IPS-NIHi11 (cell line): ENCODE data around the gene SPOCD1.

Source experiments
- DNase-seq: peaks from one replicate; pipeline ENCODE4 v3.0.0; 2012; ENCODE audit warnings: mixed read lengths, low spot score

Gene SPOCD1

DNA sequence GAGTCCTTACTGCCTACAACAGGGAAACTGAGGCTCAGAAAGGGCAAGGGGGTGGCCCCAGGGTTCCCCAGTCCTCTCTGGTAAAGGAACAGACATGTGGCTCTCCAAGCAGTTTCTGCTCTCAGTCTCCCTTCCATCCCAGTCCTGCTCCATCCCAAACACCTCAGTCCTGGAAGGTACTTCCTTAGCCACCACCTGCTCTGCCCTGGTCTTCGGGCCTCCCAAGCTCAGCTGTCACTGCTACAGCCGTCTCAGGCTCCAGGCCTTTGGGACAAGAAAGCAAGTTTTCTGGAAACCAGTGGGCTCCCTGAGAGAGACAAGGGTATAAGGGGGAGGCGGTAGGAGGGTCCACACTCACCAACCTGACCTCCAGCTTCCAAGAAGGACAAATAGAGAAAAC, 28.6 kb downstream of the SPOCD1 start:
- no peak for DNase-seq

DNA sequence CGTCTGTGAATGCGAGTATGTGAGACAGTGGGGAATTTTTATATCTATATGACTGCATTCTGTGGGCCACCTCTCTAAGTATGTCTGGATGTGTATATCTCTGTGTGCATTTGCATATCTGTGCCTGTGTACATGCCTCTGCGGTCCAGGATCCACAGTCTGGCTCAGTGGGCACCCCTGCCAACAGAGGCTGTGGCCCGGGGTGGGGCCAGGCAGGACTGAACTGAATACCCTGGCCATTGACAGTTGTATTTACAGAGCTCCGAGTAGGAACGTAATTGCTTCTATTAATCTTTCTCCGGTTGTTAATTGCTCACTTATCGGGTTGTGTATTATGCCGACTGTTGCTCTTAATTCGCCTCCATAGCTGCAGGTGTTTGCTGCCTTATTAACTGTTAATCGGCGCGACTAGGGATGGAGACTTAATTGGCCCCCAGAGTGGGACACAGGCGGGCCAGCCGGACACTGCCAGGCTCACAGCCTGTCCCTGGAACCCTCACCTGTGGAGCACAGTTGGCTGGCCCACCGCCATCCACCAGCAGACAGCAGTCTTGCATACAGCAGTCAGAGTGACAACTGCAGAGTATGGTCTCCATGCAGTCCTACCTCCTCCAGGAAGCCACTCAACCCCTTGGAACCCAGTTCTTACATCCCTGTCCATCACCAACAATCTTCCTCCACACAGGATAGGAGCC, 29.3 kb downstream of the SPOCD1 start:
- DNase-seq: no peak

GRCh38 chr1:31785947-31786290, 29.9 kb downstream of the SPOCD1 start:
- no peak for DNase-seq

GRCh38 chr1:31785020-31785946, 30.5 kb downstream of the SPOCD1 start:
- DNase-seq: no peak

DNA sequence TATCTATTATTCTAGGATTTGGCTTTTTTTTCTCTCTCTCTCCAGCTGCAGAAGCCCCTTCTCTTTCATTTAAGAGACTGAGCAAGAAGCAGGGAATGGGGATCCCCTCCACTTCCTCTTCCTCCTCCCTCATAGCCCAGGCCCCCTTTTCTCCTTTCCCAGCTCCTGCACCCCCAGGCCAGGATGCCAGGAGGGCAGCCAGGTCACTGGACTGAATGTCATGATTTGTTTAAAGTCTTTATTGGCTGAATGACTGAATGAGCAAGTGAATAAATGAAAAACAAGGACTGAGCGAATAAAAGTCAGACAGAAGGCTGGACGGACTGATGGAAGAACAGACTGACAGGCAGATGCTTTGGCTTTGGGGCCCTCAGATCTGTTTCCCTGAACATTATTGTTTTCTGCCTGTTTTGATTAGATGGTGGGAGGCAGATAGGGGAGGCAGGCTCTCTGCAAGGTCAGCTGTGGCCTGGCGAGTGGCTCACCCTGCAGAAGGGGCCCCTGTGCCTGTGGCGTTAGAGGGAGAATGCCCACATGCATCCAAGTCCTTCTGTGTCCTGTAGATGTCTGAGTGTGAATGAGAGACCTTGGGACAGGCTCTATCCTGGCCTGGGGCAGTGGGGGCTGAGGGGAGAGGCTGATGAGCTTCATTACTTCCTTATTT, 31.3 kb downstream of the SPOCD1 start:
- no peak for DNase-seq

DNA sequence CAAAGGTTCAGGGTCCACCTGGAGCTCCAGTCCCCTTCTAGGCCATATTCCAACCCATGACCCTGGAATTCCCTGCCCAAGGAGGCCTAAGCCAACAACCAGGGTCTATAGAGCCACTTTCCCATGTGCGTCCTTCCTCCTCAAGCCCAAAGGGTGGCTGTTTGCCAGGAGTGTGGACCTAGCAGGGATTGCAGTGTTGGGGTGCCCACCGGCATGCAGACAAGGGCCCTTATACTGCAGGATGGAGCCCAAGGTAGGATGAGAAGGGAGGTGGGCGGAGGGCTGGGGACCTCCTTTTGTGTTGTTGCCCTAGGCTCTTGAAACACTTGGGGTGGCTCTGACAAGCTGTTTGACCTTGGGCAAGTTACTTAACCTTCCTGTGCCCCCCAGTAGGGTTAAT, 32.0 kb downstream of the SPOCD1 start:
- DNase-seq: no peak

GRCh38 chr1:31782421-31783410, 33.1 kb downstream of the SPOCD1 start:
- no peak for DNase-seq

GRCh38 chr1:31781756-31782371, 34.0 kb downstream of the SPOCD1 start:
- no peak for DNase-seq

GRCh38 chr1:31781138-31781755, 34.6 kb downstream of the SPOCD1 start:
- no peak for DNase-seq

DNA sequence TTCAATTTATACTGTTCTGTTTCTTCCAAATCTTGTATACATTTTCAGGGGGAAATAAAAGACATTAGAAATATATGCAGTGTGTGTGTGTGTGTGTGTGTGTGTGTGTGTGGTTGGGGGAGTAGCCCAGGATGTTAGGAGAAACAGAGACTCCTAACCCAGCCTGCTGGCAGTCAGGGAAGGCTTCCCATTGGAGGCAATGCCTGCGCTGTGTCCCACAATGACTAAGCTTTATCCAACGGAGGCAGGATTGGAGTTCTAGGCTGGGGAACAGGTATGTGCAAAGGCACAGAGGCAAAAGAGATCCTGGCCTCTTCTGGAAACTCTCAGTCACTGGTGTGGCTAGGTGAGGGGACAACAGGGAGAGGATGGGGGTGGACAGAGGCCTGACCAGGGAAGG, 35.2 kb downstream of the SPOCD1 start:
- no peak for DNase-seq

GRCh38 chr1:31779687-31780086, 36.1 kb downstream of the SPOCD1 start:
- DNase-seq: no peak

GRCh38 chr1:31778763-31779488, 36.9 kb downstream of the SPOCD1 start:
- no peak for DNase-seq

DNA sequence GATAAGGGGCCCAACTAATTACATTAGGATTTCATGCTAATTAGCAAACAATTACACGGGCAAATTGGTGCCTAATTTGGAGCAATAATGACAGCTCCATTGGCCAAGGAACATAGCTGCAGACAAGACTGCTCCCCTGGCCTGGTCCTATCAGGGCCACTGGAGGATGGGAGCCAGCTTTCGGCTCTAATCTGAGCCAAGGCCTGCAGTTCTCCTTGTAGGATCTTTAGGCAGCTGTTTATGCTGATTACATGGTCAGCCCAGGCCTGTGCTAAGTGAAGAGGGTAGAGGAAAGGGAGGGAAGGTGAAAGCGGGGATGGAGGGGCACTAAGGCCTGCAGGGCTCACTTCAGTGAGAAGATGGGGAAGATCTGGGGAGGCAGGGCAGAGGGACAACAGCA, 39.3 kb downstream of the SPOCD1 start:
- DNase-seq: no peak

DNA sequence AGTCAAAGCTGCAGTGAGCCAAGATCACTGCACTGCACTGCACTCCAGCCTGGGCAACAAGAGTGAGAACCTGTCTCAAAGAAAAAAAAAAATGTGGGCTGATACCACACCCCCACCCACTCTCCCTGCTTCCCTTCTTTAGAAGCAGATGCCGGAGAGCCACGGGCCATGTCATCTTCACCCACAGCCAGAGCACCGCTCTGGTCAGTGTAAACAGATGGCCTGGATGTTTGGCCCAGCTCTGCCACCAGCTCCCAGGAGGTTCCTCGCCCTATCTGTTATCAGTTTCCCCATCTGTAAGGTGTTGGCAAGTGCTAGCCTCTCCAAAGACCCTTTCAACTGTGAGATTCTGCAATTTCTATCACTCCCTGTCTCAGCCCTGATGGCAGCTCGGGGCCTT, 39.8 kb downstream of the SPOCD1 start:
- no peak for DNase-seq

- DNase-seq: no peak
These were observed 40.4 kb downstream of the SPOCD1 start for GRCh38 chr1:31775210-31775999.

GRCh38 chr1:31774495-31774894, 41.3 kb downstream of the SPOCD1 start:
- DNase-seq: no peak

GRCh38 chr1:31773861-31774260, 42.0 kb downstream of the SPOCD1 start:
- no peak for DNase-seq

GRCh38 chr1:31772669-31773248, 43.1 kb downstream of the SPOCD1 start:
- no peak for DNase-seq
